ENCODE results near the gene TUBB. TPM values are rescaled to one million over a fixed set of nuclear protein-coding genes. Genes with fewer than 3 reads are reported as not detected.
A peak's percentile ranks its signal among the peaks of the same experiment; 100 is the strongest.

The TUBB gene
- total RNA-seq, 1 experiment from 2014 or later = 1,719 TPM

DNA sequence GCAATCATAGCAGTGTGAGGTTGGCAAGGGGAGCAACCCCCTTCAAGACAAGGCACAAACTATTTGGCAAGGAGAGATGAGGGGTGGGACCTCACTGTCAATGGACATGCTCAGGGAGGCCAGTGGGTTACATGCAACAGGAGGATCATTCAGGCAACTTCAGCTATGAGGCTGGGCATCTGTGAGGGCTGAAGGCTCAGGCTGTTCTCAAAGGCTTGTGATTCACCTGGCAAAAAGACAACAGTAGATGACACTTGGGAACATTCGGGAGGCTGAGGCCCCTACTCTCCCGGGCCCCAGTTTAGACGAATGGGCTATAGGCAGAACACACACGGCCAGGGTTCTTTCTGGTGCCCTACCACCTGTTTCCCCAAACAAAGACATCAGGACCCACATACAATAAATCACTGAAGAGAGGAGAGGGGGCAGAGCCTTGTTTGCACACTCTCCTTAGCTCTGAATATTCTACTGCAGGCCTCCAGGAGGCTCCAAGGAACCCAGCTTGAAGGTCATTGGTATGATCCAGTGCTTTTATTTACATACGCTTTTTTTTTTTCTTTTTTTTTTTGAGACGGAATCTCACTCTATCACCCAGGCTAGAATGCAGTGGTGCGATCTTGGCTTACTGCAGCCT is 7.9 kb downstream of the TUBB start:
- no peak overlapping the region for H3K27ac ChIP-seq (ENCODE audit: insufficient read length, low read depth, low read length)
- peak overlapping the region; percentile 32 to 78 (median 73); a peak in 4 of 7 replicates for H3K27ac Mint-ChIP-seq
- no peak for DNase-seq
- H4K91ac ChIP-seq (ENCODE audit: insufficient read length, low read depth, low read length) = no peak overlapping the region
- H3T11ph ChIP-seq (ENCODE audit: low read length) = no peak overlapping the region
- H3K9me3 ChIP-seq (ENCODE audit: control insufficient read depth, low read depth, low read length) = no peaks in the 10 kb centered on the region
- no peak overlapping the region for H3K23ac ChIP-seq (ENCODE audit: insufficient read length, low read depth, low read length)
- no peaks in the 10 kb centered on the region for H4K20me1 ChIP-seq (ENCODE audit: control insufficient read depth, insufficient read depth, insufficient read length)
- H3K79me1 ChIP-seq (ENCODE audit: insufficient read depth, low read depth, low read length, poor library complexity, severe bottlenecking) = no peaks in the 10 kb centered on the region
- H2BK15ac ChIP-seq (ENCODE audit: low read depth, low read length) = no peak overlapping the region
- H2AK5ac ChIP-seq (ENCODE audit: insufficient read length, low read length) = no peak overlapping the region
- no peak overlapping the region for H4K5ac ChIP-seq (ENCODE audit: insufficient read length, low read depth, low read length)
- H2BK5ac ChIP-seq (ENCODE audit: insufficient read length, low read length) = no peak overlapping the region
- H3K56ac ChIP-seq (ENCODE audit: insufficient read length, low read depth, low read length) = no peak overlapping the region
- no peaks in the 10 kb centered on the region for H3K9me3 Mint-ChIP-seq
- H2BK20ac ChIP-seq (ENCODE audit: low read depth, low read length, poor library complexity, severe bottlenecking) = no peak overlapping the region
- H3K4me2 ChIP-seq (ENCODE audit: insufficient read depth, insufficient read length, low read length) = no peak overlapping the region
- no peak overlapping the region for H3K9ac ChIP-seq (ENCODE audit: extremely low read depth, insufficient read length, low read length)
- no peak overlapping the region for H3K14ac ChIP-seq (ENCODE audit: insufficient read depth, low read length)
- H3K36me3 Mint-ChIP-seq (ENCODE audit: insufficient read depth in 1 of 3, low read depth in 3 of 3) = peaks cover 35 to 80% (median 50%) of the 10 kb centered on the region in 3 experiments
- no peak overlapping the region for H2BK120ac ChIP-seq (ENCODE audit: low read depth, low read length, poor library complexity, severe bottlenecking)
- H2AFZ ChIP-seq (ENCODE audit: low read length) = no peak overlapping the region
- H3K27me3 Mint-ChIP-seq (ENCODE audit: low read depth) = peaks cover 5% of the 10 kb centered on the region; the same call in 1 of the 2 replicates
- WGBS (ENCODE audit: extremely low coverage, insufficient read length, low lambda C conversion rate) = no CpG with 5 or more reads among the region's 7 CpGs
- H3K4me1 Mint-ChIP-seq = peaks cover 14 to 23% of the 10 kb centered on the region in 2 experiments
- H3K23me2 ChIP-seq (ENCODE audit: insufficient read length, low read depth, low read length, poor library complexity, severe bottlenecking) = no peaks in the 10 kb centered on the region
- H4K8ac ChIP-seq (replicated peaks; ENCODE audit: insufficient read length, low read depth, low read length) = no peak overlapping the region
- no peaks in the 10 kb centered on the region for H3K27me3 ChIP-seq (ENCODE audit: insufficient read depth, low read length)
- no peak; the same call in 2 of the 3 replicates for TF ChIP-seq CTCF (conservative IDR thresholded peaks at IDR 0.05)
- no peaks in the 10 kb centered on the region; the same call in 1 of the 2 replicates for H3K79me2 ChIP-seq (ENCODE audit: insufficient read depth, low read length)
- H3K4me1 ChIP-seq (ENCODE audit: insufficient read depth, low read length) = no peaks in the 10 kb centered on the region
- no peak overlapping the region for H3K4ac ChIP-seq (ENCODE audit: low read depth, low read length)
- H2BK12ac ChIP-seq (ENCODE audit: insufficient read length, low read depth, low read length) = no peak overlapping the region
- H3K4me3 Mint-ChIP-seq = no peak overlapping the region; a peak in 1 of 5 replicates
- no peak overlapping the region for H3K18ac ChIP-seq (ENCODE audit: insufficient read length, low read depth, low read length)
